DND-41 (cell line): ENCODE data around the gene NHERF2.

Experiments used
- ATAC-seq: fragments of 200-7000 bp; cut with Tn5 transposase; 3 replicates; pipeline ENCODE4 v1.9.1; 2021; ENCODE audit warnings: low read depth; ENCODE audit not compliant: insufficient read depth
- DNase-seq: peaks from one replicate; pipeline ENCODE4 v3.0.0-alpha.2; 2020
- H2AFZ ChIP-seq: 2 replicates; pipeline ENCODE4 v1.6.0; 2012; ENCODE audit warnings: low read depth, low read length
- H3K27ac ChIP-seq: 2 replicates; pipeline ENCODE4 v1.5.1; 2012; ENCODE audit warnings: low read length, inconsistent platforms
- H3K27me3 ChIP-seq: fragments of 200-600 bp; sonication (generic); 2 replicates; pipeline ENCODE4 v1.6.0; 2012; ENCODE audit warnings: low read length, mild to moderate bottlenecking, inconsistent platforms; ENCODE audit not compliant: insufficient read depth, poor library complexity
- H3K36me3 ChIP-seq: 2 replicates; pipeline ENCODE4 v1.5.1; 2012; ENCODE audit warnings: low read length, inconsistent platforms; ENCODE audit not compliant: insufficient read depth
- H3K4me1 ChIP-seq: 2 replicates; pipeline ENCODE4 v1.5.1; 2012; ENCODE audit warnings: mild to moderate bottlenecking, low read length; ENCODE audit not compliant: insufficient read depth
- H3K4me2 ChIP-seq: 2 replicates; pipeline ENCODE4 v1.6.0; 2012; ENCODE audit warnings: mild to moderate bottlenecking, moderate library complexity, low read length, inconsistent platforms; ENCODE audit not compliant: insufficient read depth
- H3K4me3 ChIP-seq, 2 experiments: fragments of 200-600 bp in 1 of 2; shearing (Covaris generic) in 1 of 2; 2 replicates each; pipeline ENCODE4 v1.5.1; 2012 to 2016; ENCODE audit warnings: inconsistent platforms in 2 of 2, low read length in 2 of 2, mild to moderate bottlenecking in 2 of 2, low read depth in 1 of 2, moderate library complexity in 1 of 2
- H3K79me2 ChIP-seq: 2 replicates; pipeline ENCODE4 v1.6.0; 2012; ENCODE audit warnings: low read length, inconsistent platforms; ENCODE audit not compliant: insufficient read depth
- H3K9ac ChIP-seq: 2 replicates; pipeline ENCODE4 v1.6.0; 2012; ENCODE audit warnings: low read depth, mild to moderate bottlenecking, inconsistent platforms, low read length, moderate library complexity
- H3K9me3 ChIP-seq: 2 replicates; pipeline ENCODE4 v1.5.1; 2012; ENCODE audit warnings: low read length, moderate library complexity, mild to moderate bottlenecking, inconsistent platforms; ENCODE audit not compliant: insufficient read depth, severe bottlenecking
- H4K20me1 ChIP-seq: 2 replicates; pipeline ENCODE4 v1.6.0; 2012; ENCODE audit warnings: low read length; ENCODE audit not compliant: insufficient read depth
- CTCF ChIP-seq: IDR thresholded peaks from 2 replicates; pipeline ENCODE4 v1.5.1; 2012; ENCODE audit warnings: borderline replicate concordance, low read length, moderate library complexity, mild to moderate bottlenecking; ENCODE audit not compliant: poor library complexity, severe bottlenecking; ENCODE audit errors: extremely low read depth
- EZH2 ChIP-seq: IDR thresholded peaks from 3 replicates; pipeline ENCODE4 v1.6.1; 2012; ENCODE audit warnings: borderline replicate concordance, low read depth, mild to moderate bottlenecking, moderate library complexity, low read length, inconsistent platforms; ENCODE audit not compliant: severe bottlenecking

Gene NHERF2

DNA sequence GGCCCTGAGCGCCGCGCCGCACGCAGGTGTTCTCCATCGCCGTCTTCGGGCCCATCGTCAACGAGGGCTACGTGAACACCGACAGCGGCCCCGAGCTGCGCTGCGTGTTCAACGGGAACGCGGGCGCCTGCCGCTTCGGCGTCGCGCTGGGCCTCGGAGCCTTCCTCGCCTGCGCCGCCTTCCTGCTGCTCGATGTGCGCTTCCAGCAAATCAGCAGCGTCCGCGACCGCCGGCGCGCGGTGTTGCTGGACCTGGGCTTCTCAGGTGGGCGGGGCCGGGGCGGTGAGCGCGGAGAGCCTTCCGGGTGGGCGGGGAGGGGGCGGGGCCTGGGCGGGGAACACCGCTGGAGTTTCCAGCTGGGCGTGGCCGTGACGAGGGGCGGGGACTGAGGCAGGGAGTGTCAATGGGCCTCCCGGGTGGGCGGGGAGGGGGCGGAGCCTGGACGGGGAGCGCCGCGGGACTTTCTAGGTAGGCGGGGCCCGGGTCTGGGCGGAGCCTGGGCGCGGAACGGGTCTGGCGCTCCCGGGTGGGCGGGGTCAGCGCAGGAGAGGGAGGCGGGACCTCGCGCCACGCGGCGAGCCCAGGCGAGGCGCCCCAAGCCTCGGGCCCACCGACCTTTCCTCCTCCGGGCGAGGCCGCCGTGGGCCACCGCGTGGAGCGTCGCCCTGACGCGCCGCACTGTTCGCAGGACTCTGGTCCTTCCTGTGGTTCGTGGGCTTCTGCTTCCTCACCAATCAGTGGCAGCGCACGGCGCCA lies 34.6 kb upstream of the NHERF2 start:
- no peak for DNase-seq
- ATAC-seq = no peak

DNA sequence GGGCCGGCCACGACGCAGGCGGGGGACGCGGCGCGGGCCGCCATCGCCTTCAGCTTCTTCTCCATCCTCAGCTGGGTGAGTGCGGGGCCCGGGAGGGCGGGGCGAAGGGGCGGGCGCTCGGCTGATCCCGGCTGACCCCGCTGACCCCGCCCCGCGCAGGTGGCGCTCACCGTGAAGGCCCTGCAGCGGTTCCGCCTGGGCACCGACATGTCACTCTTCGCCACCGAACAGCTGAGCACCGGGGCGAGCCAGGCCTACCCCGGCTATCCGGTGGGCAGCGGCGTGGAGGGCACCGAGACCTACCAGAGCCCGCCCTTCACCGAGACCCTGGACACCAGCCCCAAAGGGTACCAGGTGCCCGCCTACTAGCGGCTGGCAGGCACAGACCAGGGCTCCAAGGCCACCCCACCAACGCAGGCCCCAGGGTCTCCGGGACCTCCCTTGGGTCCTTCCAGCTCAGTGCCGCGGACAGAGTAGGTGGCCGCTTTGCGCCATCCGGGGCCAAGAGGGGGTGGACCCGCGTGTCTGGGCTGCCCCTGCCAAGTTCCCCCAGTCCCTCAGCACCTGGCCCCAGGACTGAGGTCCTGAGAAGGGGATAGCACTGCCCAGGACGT lies 33.9 kb upstream of the NHERF2 start:
- peaks cover 10% of the 10 kb centered on the region for H3K36me3 ChIP-seq
- ATAC-seq (no peak), DNase-seq (no peak)
- H3K4me2 ChIP-seq = no peak overlapping the region
- H3K27ac ChIP-seq = no peak overlapping the region
- no peak overlapping the region for H2AFZ ChIP-seq
- no peaks in the 10 kb centered on the region for H3K79me2 ChIP-seq
- no peak overlapping the region for H3K4me3 ChIP-seq
- no peak overlapping the region for H3K9ac ChIP-seq
- no peaks in the 10 kb centered on the region for H3K4me1 ChIP-seq
- H4K20me1 ChIP-seq = 0 out of 2 replicates have a peak, but pooled peaks cover 5% of the 10 kb centered on the region
- TF ChIP-seq EZH2 = no peak
- no peak for TF ChIP-seq CTCF
- no peaks in the 10 kb centered on the region for H3K9me3 ChIP-seq
- H3K27me3 ChIP-seq = no peaks in the 10 kb centered on the region

More for the DNA sequence above, 34.6 kb upstream of the NHERF2 start:
- no peak overlapping the region for H3K4me3 ChIP-seq
- H3K27ac ChIP-seq = no peak overlapping the region
- TF ChIP-seq CTCF = no peak
- no peaks in the 10 kb centered on the region for H3K9me3 ChIP-seq
- no peaks in the 10 kb centered on the region for H3K27me3 ChIP-seq
- no peak overlapping the region for H2AFZ ChIP-seq
- H3K36me3 ChIP-seq = peaks cover 6% of the 10 kb centered on the region; the same call in 1 of the 2 replicates
- H4K20me1 ChIP-seq = 0 out of 2 replicates have a peak, but pooled peaks cover 5% of the 10 kb centered on the region
- H3K4me1 ChIP-seq = no peaks in the 10 kb centered on the region
- no peaks in the 10 kb centered on the region for H3K79me2 ChIP-seq
- H3K4me2 ChIP-seq = no peak overlapping the region
- H3K9ac ChIP-seq = no peak overlapping the region

GRCh38 chr16:1993731-1994131 lies 33.0 kb upstream of the NHERF2 start:
- ATAC-seq (no peak), DNase-seq (no peak)
- Histone ChIP-seq H3K4me2 (no peak overlapping the region), H2AFZ (no peak overlapping the region), H3K27me3 (no peaks in the 10 kb centered on the region), H3K9me3 (no peaks in the 10 kb centered on the region), H3K4me3 (no peak overlapping the region), H3K4me1 (no peaks in the 10 kb centered on the region), H3K36me3 (peaks cover 19% of the 10 kb centered on the region), H4K20me1 (0 out of 2 replicates have a peak, but pooled peaks cover 5% of the 10 kb centered on the region), H3K9ac (no peak overlapping the region), H3K79me2 (no peaks in the 10 kb centered on the region), H3K27ac (no peak overlapping the region)
- TF ChIP-seq CTCF = no peak
